NCI-H128 (cell line): ENCODE data around the gene DCC.
A peak's percentile ranks its signal among the peaks of the same experiment; 100 is the strongest.

Experiments used
- DNase-seq: peaks from one replicate; lab custom pipeline; 2025; ENCODE audit not compliant: unreplicated experiment; lab: John Stamatoyannopoulos, UW

Gene DCC

GRCh38 chr18:52489396-52490306, 149.7 kb downstream of the DCC start:
- DNase-seq, result peak; percentile 55

- no peak for DNase-seq
Measured at GRCh38 chr18:52496426-52496825, 156.4 kb downstream of the DCC start.

- no peak for DNase-seq
Measured at GRCh38 chr18:52499016-52499415, 159.0 kb downstream of the DCC start.

GRCh38 chr18:52499644-52500043, 159.6 kb downstream of the DCC start:
- peak; percentile 9 for DNase-seq

GRCh38 chr18:52504589-52504988, 164.6 kb downstream of the DCC start:
- DNase-seq, result no peak

GRCh38 chr18:52510139-52510538, 170.1 kb downstream of the DCC start:
- no peak for DNase-seq

GRCh38 chr18:52518086-52518485, 178.1 kb downstream of the DCC start:
- DNase-seq, result no peak

GRCh38 chr18:52519021-52519420, 179.0 kb downstream of the DCC start:
- DNase-seq, result no peak

GRCh38 chr18:52523566-52523965, 183.6 kb downstream of the DCC start:
- DNase-seq, result no peak

GRCh38 chr18:52531836-52532235, 191.8 kb downstream of the DCC start:
- no peak for DNase-seq

- DNase-seq, result no peak
Measured at GRCh38 chr18:52536039-52536438, 196.0 kb downstream of the DCC start.

GRCh38 chr18:52537261-52537660, 197.3 kb downstream of the DCC start:
- DNase-seq, result no peak

- DNase-seq, result no peak
Measured at GRCh38 chr18:52541056-52541455, 201.1 kb downstream of the DCC start.

- DNase-seq, result no peak
Measured at GRCh38 chr18:52544086-52544485, 204.1 kb downstream of the DCC start.

- DNase-seq, result no peak
Measured at GRCh38 chr18:52546686-52547346, 206.8 kb downstream of the DCC start.

GRCh38 chr18:52553441-52553840, 213.4 kb downstream of the DCC start:
- no peak for DNase-seq

GRCh38 chr18:52554180-52554579, 214.2 kb downstream of the DCC start:
- DNase-seq, result no peak

GRCh38 chr18:52567360-52567759, 227.4 kb downstream of the DCC start:
- no peak for DNase-seq

- no peak for DNase-seq
Measured at GRCh38 chr18:52569492-52569891, 229.5 kb downstream of the DCC start.

- DNase-seq, result no peak
Measured at GRCh38 chr18:52570975-52571374, 231.0 kb downstream of the DCC start.

GRCh38 chr18:52572036-52573000, 232.3 kb downstream of the DCC start:
- no peak for DNase-seq
